ENCODE results near the gene CWH43. TPM values are rescaled to one million over a fixed set of nuclear protein-coding genes. Genes with fewer than 3 reads are reported as not detected.
A peak's percentile ranks its signal among the peaks of the same experiment; 100 is the strongest.

The CWH43 gene
- polyA plus RNA-seq, 1 donor from 2014 or later = not detected

DNA sequence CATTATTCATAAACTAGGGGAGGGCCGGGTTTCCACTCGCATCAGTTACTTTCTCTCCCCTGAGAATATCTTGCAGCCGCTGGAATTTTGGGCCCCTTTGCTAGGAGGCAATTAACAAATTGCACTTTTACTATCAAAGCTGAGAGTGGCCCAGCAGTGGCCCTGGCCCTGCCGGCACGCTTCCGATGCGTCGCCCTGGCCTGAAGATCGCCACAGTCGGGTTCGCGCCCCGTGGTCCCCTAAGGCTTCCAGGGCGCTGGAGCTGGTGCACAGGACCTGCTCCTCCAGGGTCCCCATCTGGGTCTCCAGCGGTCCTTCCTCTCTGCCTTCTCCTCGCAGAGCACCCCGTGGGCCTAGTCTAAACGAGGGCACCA is 486 bp upstream of the CWH43 start:
- Histone ChIP-seq H3K9me2 (ENCODE audit: insufficient read depth, low read length) (no peaks in the 10 kb centered on the region), H3K4me3 (ENCODE audit: low read length) (peak overlapping the region; percentile 55), H3K4me2 (ENCODE audit: low read length) (no peak overlapping the region), H3K79me2 (replicated peaks; ENCODE audit: insufficient read depth, low read length) (no peaks in the 10 kb centered on the region), H4K20me1 (ENCODE audit: insufficient read depth) (no peaks in the 10 kb centered on the region), H3K9me3 (ENCODE audit: low read length) (no peaks in the 10 kb centered on the region), H2AFZ (ENCODE audit: low read depth, low read length) (no peak overlapping the region), H3K27ac (ENCODE audit: low read length) (no peak overlapping the region), H3K27me3 (ENCODE audit: insufficient read depth, low read depth, low read length) (peaks cover 34% of the 10 kb centered on the region), H3K9ac (ENCODE audit: low read length) (no peak overlapping the region), H3K36me3 (ENCODE audit: insufficient read depth, low read length) (no peaks in the 10 kb centered on the region), H3F3A (ENCODE audit: insufficient read depth, low read length, poor library complexity, severe bottlenecking) (no peaks in the 10 kb centered on the region)
- TF ChIP-seq POLR2AphosphoS5 (IDR thresholded peaks at IDR 0.05) (no peak), EP300 (conservative IDR thresholded peaks at IDR 0.05; ENCODE audit: poor library complexity, severe bottlenecking) (no peak), MXI1 (conservative IDR thresholded peaks at IDR 0.05; ENCODE audit: poor library complexity, severe bottlenecking) (no peak), TAF1 (IDR thresholded peaks at IDR 0.05; ENCODE audit: low read depth) (no peak), RAD21 (conservative IDR thresholded peaks at IDR 0.05) (no peak), EZH2 (IDR thresholded peaks at IDR 0.05; ENCODE audit: borderline replicate concordance, insufficient read depth, low read length, poor library complexity, severe bottlenecking) (no peak), SMC3 (conservative IDR thresholded peaks at IDR 0.05; ENCODE audit: poor library complexity) (no peak)
- TF ChIP-seq, protein P1, sequence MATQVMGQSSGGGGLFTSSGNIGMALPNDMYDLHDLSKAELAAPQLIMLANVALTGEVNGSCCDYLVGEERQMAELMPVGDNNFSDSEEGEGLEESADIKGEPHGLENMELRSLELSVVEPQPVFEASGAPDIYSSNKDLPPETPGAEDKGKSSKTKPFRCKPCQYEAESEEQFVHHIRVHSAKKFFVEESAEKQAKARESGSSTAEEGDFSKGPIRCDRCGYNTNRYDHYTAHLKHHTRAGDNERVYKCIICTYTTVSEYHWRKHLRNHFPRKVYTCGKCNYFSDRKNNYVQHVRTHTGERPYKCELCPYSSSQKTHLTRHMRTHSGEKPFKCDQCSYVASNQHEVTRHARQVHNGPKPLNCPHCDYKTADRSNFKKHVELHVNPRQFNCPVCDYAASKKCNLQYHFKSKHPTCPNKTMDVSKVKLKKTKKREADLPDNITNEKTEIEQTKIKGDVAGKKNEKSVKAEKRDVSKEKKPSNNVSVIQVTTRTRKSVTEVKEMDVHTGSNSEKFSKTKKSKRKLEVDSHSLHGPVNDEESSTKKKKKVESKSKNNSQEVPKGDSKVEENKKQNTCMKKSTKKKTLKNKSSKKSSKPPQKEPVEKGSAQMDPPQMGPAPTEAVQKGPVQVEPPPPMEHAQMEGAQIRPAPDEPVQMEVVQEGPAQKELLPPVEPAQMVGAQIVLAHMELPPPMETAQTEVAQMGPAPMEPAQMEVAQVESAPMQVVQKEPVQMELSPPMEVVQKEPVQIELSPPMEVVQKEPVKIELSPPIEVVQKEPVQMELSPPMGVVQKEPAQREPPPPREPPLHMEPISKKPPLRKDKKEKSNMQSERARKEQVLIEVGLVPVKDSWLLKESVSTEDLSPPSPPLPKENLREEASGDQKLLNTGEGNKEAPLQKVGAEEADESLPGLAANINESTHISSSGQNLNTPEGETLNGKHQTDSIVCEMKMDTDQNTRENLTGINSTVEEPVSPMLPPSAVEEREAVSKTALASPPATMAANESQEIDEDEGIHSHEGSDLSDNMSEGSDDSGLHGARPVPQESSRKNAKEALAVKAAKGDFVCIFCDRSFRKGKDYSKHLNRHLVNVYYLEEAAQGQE (IDR thresholded peaks at IDR 0.05; ENCODE audit: borderline replicate concordance) = no peak
- TF ChIP-seq, protein P2, sequence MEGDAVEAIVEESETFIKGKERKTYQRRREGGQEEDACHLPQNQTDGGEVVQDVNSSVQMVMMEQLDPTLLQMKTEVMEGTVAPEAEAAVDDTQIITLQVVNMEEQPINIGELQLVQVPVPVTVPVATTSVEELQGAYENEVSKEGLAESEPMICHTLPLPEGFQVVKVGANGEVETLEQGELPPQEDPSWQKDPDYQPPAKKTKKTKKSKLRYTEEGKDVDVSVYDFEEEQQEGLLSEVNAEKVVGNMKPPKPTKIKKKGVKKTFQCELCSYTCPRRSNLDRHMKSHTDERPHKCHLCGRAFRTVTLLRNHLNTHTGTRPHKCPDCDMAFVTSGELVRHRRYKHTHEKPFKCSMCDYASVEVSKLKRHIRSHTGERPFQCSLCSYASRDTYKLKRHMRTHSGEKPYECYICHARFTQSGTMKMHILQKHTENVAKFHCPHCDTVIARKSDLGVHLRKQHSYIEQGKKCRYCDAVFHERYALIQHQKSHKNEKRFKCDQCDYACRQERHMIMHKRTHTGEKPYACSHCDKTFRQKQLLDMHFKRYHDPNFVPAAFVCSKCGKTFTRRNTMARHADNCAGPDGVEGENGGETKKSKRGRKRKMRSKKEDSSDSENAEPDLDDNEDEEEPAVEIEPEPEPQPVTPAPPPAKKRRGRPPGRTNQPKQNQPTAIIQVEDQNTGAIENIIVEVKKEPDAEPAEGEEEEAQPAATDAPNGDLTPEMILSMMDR (IDR thresholded peaks at IDR 0.05; ENCODE audit: poor library complexity, severe bottlenecking) = no peak

- Histone ChIP-seq H3F3A (ENCODE audit: insufficient read depth, low read length, poor library complexity, severe bottlenecking) (no peaks in the 10 kb centered on the region), H3K9me2 (ENCODE audit: insufficient read depth, low read length) (no peaks in the 10 kb centered on the region), H3K27ac (ENCODE audit: low read length) (no peak overlapping the region), H3K9me3 (ENCODE audit: low read length) (no peaks in the 10 kb centered on the region), H3K36me3 (ENCODE audit: insufficient read depth, low read length) (no peaks in the 10 kb centered on the region), H3K9ac (ENCODE audit: low read length) (no peak overlapping the region), H3K4me3 (ENCODE audit: low read length) (peak overlapping the region; percentile 55), H3K4me2 (ENCODE audit: low read length) (no peak overlapping the region), H3K79me2 (replicated peaks; ENCODE audit: insufficient read depth, low read length) (no peaks in the 10 kb centered on the region), H4K20me1 (ENCODE audit: insufficient read depth) (no peaks in the 10 kb centered on the region), H3K27me3 (ENCODE audit: insufficient read depth, low read depth, low read length) (peaks cover 34% of the 10 kb centered on the region), H2AFZ (ENCODE audit: low read depth, low read length) (no peak overlapping the region)
- TF ChIP-seq TAF1 (IDR thresholded peaks at IDR 0.05; ENCODE audit: low read depth) (no peak), MXI1 (conservative IDR thresholded peaks at IDR 0.05; ENCODE audit: poor library complexity, severe bottlenecking) (no peak), EP300 (conservative IDR thresholded peaks at IDR 0.05; ENCODE audit: poor library complexity, severe bottlenecking) (no peak), POLR2AphosphoS5 (IDR thresholded peaks at IDR 0.05) (no peak), SMC3 (conservative IDR thresholded peaks at IDR 0.05; ENCODE audit: poor library complexity) (no peak), EZH2 (IDR thresholded peaks at IDR 0.05; ENCODE audit: borderline replicate concordance, insufficient read depth, low read length, poor library complexity, severe bottlenecking) (no peak), RAD21 (conservative IDR thresholded peaks at IDR 0.05) (no peak)
- TF ChIP-seq, protein P2 (IDR thresholded peaks at IDR 0.05; ENCODE audit: poor library complexity, severe bottlenecking) = no peak
- TF ChIP-seq, protein P1 (IDR thresholded peaks at IDR 0.05; ENCODE audit: borderline replicate concordance) = no peak
Measured at GRCh38 chr4:48986654-48987164, 634 bp downstream of the CWH43 start.

All from neural cell (in vitro differentiated cells).